Osteoblast (primary cell): Measurements from ENCODE around the gene LARP4B. TPM values are rescaled to one million over a fixed set of nuclear protein-coding genes. Genes with fewer than 3 reads are reported as not detected.
A peak's percentile ranks its signal among the peaks of the same experiment; 100 is the strongest.

Source experiments
- DNase-seq: peaks from one replicate; pipeline ENCODE4 v3.0.0; 2011; ENCODE audit warnings: low spot score, mixed read lengths; ENCODE audit not compliant: insufficient read length; ENCODE audit errors: missing footprints
- H2AFZ ChIP-seq: 2 replicates; pipeline ENCODE4 v1.6.0; 2011; ENCODE audit warnings: mild to moderate bottlenecking, low read length
- H3K27ac ChIP-seq: 2 replicates; pipeline ENCODE4 v1.5.1; 2011; ENCODE audit warnings: mild to moderate bottlenecking, low read depth, low read length, moderate library complexity
- H3K27me3 ChIP-seq: 2 replicates; pipeline ENCODE4 v1.6.0; 2012; ENCODE audit warnings: mild to moderate bottlenecking, control low read depth, inconsistent platforms, low read length, moderate library complexity; ENCODE audit not compliant: insufficient read depth
- H3K36me3 ChIP-seq: 2 replicates; pipeline ENCODE4 v1.5.1; 2011; ENCODE audit warnings: mild to moderate bottlenecking, low read length, control low read depth, moderate library complexity; ENCODE audit not compliant: insufficient read depth
- H3K4me1 ChIP-seq: 2 replicates; pipeline ENCODE4 v1.5.1; 2011; ENCODE audit warnings: mild to moderate bottlenecking, low read length, control low read depth, moderate library complexity; ENCODE audit not compliant: insufficient read depth
- H3K4me2 ChIP-seq: 2 replicates; pipeline ENCODE4 v1.6.0; 2011; ENCODE audit warnings: mild to moderate bottlenecking, low read length; ENCODE audit not compliant: insufficient read depth
- H3K4me3 ChIP-seq: fragments of 200-600 bp; sonication (generic); 3 replicates; pipeline ENCODE4 v1.5.1; 2012; ENCODE audit warnings: mild to moderate bottlenecking, low read length, inconsistent platforms; ENCODE audit not compliant: insufficient read depth
- H3K79me2 ChIP-seq: 2 replicates; pipeline ENCODE4 v1.6.0; 2012; ENCODE audit warnings: mild to moderate bottlenecking, low read length, control low read depth, inconsistent platforms; ENCODE audit not compliant: insufficient read depth
- H3K9me3 ChIP-seq: 2 replicates; pipeline ENCODE4 v1.5.1; 2011; ENCODE audit warnings: low read depth, low read length, control low read depth
- H4K20me1 ChIP-seq: 2 replicates; pipeline ENCODE4 v1.6.0; 2012; ENCODE audit warnings: mild to moderate bottlenecking, low read length, control low read depth; ENCODE audit not compliant: insufficient read depth
- total RNA-seq: library from RNA; depleted of rRNA; stranded (reverse); fragments of >200 nt; gene quantifications from 2 replicates; pipeline ENCODE4 v1.2.3, GENCODE V29; 2012
- TF ChIP-seq, protein P1 (sequence below): IDR thresholded peaks from 2 replicates; pipeline ENCODE4 v1.5.1; 2011; ENCODE audit warnings: mild to moderate bottlenecking, low read depth, low read length, moderate library complexity; ENCODE audit errors: extremely low read depth

LARP4B gene
- total RNA-seq, 1 donor = 46.0 TPM

DNA sequence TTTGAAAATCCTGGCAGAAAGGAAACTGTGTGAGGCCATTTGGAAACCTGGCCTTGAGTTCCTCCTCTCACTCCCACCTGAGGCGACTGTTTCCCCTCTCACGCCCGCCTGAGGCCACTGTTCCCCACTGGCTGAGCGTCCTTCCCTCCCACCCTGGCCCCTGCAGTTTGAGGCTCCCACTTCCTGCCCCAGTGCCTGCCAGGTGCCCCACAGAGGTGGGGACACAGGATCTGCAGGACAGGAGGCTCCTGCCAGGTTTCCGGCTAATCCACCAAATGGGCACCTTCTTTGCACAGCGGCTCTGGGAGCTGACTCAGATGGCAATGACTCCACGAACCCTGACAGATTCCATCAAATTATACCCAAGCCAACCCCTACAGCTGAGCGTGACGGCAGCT, 24.3 kb upstream of the LARP4B start:
- Histone ChIP-seq H3K79me2 (no peaks in the 10 kb centered on the region), H3K27me3 (peaks cover 21% of the 10 kb centered on the region), H3K9me3 (no peaks in the 10 kb centered on the region), H3K27ac (no peak overlapping the region), H4K20me1 (no peaks in the 10 kb centered on the region), H2AFZ (no peak overlapping the region), H3K36me3 (no peaks in the 10 kb centered on the region), H3K4me3 (no peak overlapping the region), H3K4me1 (no peaks in the 10 kb centered on the region), H3K4me2 (no peak overlapping the region)
- peak; percentile 46 for DNase-seq
- TF ChIP-seq, protein P1, sequence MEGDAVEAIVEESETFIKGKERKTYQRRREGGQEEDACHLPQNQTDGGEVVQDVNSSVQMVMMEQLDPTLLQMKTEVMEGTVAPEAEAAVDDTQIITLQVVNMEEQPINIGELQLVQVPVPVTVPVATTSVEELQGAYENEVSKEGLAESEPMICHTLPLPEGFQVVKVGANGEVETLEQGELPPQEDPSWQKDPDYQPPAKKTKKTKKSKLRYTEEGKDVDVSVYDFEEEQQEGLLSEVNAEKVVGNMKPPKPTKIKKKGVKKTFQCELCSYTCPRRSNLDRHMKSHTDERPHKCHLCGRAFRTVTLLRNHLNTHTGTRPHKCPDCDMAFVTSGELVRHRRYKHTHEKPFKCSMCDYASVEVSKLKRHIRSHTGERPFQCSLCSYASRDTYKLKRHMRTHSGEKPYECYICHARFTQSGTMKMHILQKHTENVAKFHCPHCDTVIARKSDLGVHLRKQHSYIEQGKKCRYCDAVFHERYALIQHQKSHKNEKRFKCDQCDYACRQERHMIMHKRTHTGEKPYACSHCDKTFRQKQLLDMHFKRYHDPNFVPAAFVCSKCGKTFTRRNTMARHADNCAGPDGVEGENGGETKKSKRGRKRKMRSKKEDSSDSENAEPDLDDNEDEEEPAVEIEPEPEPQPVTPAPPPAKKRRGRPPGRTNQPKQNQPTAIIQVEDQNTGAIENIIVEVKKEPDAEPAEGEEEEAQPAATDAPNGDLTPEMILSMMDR = no peak

GRCh38 chr10:955127-955819, 23.8 kb upstream of the LARP4B start:
- Histone ChIP-seq H3K4me1 (no peaks in the 10 kb centered on the region), H3K36me3 (no peaks in the 10 kb centered on the region), H4K20me1 (no peaks in the 10 kb centered on the region), H3K27me3 (peaks cover 23% of the 10 kb centered on the region), H3K4me3 (no peak overlapping the region), H2AFZ (no peak overlapping the region), H3K4me2 (no peak overlapping the region), H3K27ac (no peak overlapping the region), H3K9me3 (no peaks in the 10 kb centered on the region), H3K79me2 (no peaks in the 10 kb centered on the region)
- TF ChIP-seq, protein P1 = no peak
- peak; percentile 62 for DNase-seq

GRCh38 chr10:954396-954795, 22.9 kb upstream of the LARP4B start:
- Histone ChIP-seq H3K4me3 (no peak overlapping the region), H3K79me2 (no peaks in the 10 kb centered on the region), H3K9me3 (no peaks in the 10 kb centered on the region), H3K4me1 (no peaks in the 10 kb centered on the region), H4K20me1 (no peaks in the 10 kb centered on the region), H2AFZ (no peak overlapping the region), H3K27ac (no peak overlapping the region), H3K36me3 (no peaks in the 10 kb centered on the region), H3K27me3 (peaks cover 28% of the 10 kb centered on the region), H3K4me2 (no peak overlapping the region)
- DNase-seq = no peak
- TF ChIP-seq, protein P1 = no peak

- no peaks in the 10 kb centered on the region for H3K9me3 ChIP-seq
- H4K20me1 ChIP-seq = no peaks in the 10 kb centered on the region
- no peaks in the 10 kb centered on the region for H3K79me2 ChIP-seq
- H3K27ac ChIP-seq = no peak overlapping the region
- H3K4me1 ChIP-seq = no peaks in the 10 kb centered on the region
- no peak overlapping the region for H3K4me2 ChIP-seq
- DNase-seq = no peak
- H3K27me3 ChIP-seq = peaks cover 30% of the 10 kb centered on the region
- TF ChIP-seq, protein P1 = no peak
- H3K36me3 ChIP-seq = no peaks in the 10 kb centered on the region
- no peak overlapping the region for H3K4me3 ChIP-seq
- no peak overlapping the region for H2AFZ ChIP-seq
Observed at GRCh38 chr10:953836-954235, 22.3 kb upstream of the LARP4B start.
